Measurements from ENCODE around the gene OXGR1. TPM values are rescaled to one million over a fixed set of nuclear protein-coding genes. Genes with fewer than 3 reads are reported as not detected.
"Not testable (repeated sequence)": the region's sequence is repeated elsewhere in the genome, so short reads cannot be mapped to it uniquely, and the experiment has no call there.

OXGR1 gene
- total RNA-seq, 1 experiment from 2014 or later: 0.24 TPM

GRCh38 chr13:96996886-96997285, 2.6 kb upstream of the OXGR1 start:
- Histone ChIP-seq H3K36me3 (replicated peaks; ENCODE audit: control insufficient read depth, insufficient read depth, low read length) (no peaks in the 10 kb centered on the region), H3K27me3 (ENCODE audit: control insufficient read depth, insufficient read depth, low read length) (peaks cover 81% of the 10 kb centered on the region), H3K4me3 (ENCODE audit: insufficient read depth, low read depth, low read length) (no peak overlapping the region)
- DNase-seq: no peak

DNA sequence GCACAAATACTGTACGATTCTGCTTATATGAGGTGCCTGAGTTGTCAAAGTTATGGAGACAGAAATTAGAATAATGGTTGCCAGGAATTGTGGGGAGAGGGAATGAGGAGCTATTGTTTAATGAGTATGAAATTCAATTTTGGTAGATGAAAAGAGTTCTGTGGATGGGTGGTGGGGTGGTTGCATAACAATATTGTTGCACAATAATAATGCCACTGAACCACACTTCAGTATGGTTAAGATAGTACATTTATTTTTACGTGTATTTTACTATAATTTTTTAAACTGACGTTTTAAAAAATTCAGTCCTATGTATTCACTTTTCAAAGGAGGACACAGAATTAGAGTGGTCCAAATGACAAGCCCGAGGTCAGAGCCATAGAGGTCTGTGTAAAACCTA, 1.8 kb upstream of the OXGR1 start:
- H3K27me3 ChIP-seq (ENCODE audit: control insufficient read depth, insufficient read depth, low read length): peaks cover 75% of the 10 kb centered on the region
- DNase-seq: no peak
- H3K36me3 ChIP-seq (replicated peaks; ENCODE audit: control insufficient read depth, insufficient read depth, low read length): no peaks in the 10 kb centered on the region
- no peak overlapping the region for H3K4me3 ChIP-seq (ENCODE audit: insufficient read depth, low read depth, low read length)

- H3K36me3 ChIP-seq (replicated peaks; ENCODE audit: control insufficient read depth, insufficient read depth, low read length): no peaks in the 10 kb centered on the region
- no peak for DNase-seq
- H3K27me3 ChIP-seq (ENCODE audit: control insufficient read depth, insufficient read depth, low read length): peaks cover 66% of the 10 kb centered on the region
- H3K4me3 ChIP-seq (ENCODE audit: insufficient read depth, low read depth, low read length): peak overlapping the region; percentile 53; the same call in 1 of the 2 replicates
Measured at GRCh38 chr13:96994858-96995243, 575 bp upstream of the OXGR1 start.

DNA sequence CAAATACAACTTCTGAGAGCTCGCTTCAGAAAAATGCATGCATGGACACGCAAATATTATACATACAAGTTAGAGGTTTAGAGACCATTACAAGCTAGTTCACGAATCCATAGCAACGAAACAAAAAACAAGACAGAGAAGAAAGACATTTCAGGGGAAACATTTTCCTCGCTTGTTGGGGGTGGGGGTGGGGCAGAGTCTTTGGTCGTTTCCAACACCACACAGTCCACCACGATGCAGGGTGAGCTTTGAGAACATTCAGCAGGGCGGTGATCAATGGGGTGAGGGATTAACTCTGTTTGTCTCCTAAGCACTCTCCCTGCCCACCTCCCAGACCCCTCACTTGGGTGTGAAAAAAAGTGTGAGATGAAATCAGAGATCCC, 651 bp downstream of the OXGR1 start:
- Histone ChIP-seq H3K4me3 (ENCODE audit: insufficient read depth, low read depth, low read length) (peak overlapping the region; percentile 53), H3K36me3 (replicated peaks; ENCODE audit: control insufficient read depth, insufficient read depth, low read length) (no peaks in the 10 kb centered on the region), H3K27me3 (ENCODE audit: control insufficient read depth, insufficient read depth, low read length) (peaks cover 55% of the 10 kb centered on the region)
- no peak for DNase-seq

GRCh38 chr13:96992633-96993032, 1.6 kb downstream of the OXGR1 start:
- Histone ChIP-seq H3K36me3 (replicated peaks; ENCODE audit: control insufficient read depth, insufficient read depth, low read length) (no peaks in the 10 kb centered on the region), H3K4me3 (ENCODE audit: insufficient read depth, low read depth, low read length) (no peak overlapping the region), H3K27me3 (ENCODE audit: control insufficient read depth, insufficient read depth, low read length) (peaks cover 48% of the 10 kb centered on the region)
- no peak for DNase-seq

DNA sequence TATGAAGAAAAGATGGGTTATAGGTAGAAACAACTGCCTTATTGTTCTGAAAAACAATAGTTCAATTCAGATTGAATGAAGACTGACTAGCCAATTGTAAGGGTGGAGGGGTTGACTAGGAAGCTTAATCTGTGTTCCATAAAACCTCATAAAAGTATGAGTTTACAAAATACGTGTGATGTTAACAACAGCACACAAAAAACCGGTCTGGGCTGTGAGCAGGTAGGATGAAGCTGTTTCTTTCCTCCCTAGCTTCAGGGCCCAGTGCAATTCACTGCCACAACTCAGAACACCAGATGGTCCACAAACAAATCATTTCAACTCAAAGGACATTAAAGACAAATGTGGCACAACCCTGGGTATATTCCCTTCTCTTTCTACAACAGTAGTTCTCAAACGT, 3.2 kb downstream of the OXGR1 start:
- peaks cover 35% of the 10 kb centered on the region for H3K27me3 ChIP-seq (ENCODE audit: control insufficient read depth, insufficient read depth, low read length)

DNA sequence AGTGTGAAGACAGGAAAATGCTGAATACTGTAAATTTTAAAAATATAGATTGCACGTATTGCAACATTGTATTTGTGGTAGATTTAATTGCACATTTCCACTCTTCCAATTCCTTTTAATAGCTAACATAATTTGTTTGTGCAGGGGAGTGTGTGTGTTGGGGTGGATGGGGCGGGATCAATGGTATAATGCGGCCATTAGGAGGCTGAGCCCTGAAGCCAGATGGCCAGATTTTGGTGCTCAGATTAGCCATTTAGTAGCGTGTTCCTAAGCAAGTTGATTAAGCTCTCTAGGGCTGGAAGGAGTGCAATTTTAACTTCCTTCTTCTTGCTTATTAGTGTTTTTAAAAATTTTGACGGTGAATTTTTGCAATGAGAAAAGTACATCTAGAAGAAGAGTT, 5.8 kb downstream of the OXGR1 start:
- DNase-seq: no peak
- peaks cover 10% of the 10 kb centered on the region for H3K27me3 ChIP-seq (ENCODE audit: control insufficient read depth, insufficient read depth, low read length)
- H3K36me3 ChIP-seq (replicated peaks; ENCODE audit: control insufficient read depth, insufficient read depth, low read length): no peaks in the 10 kb centered on the region
- no peak overlapping the region for H3K4me3 ChIP-seq (ENCODE audit: insufficient read depth, low read depth, low read length)

More for the DNA sequence above, 3.2 kb downstream of the OXGR1 start:
- Histone ChIP-seq H3K36me3 (replicated peaks; ENCODE audit: control insufficient read depth, insufficient read depth, low read length) (no peaks in the 10 kb centered on the region), H3K4me3 (ENCODE audit: insufficient read depth, low read depth, low read length) (no peak overlapping the region)
- DNase-seq: no peak

DNA sequence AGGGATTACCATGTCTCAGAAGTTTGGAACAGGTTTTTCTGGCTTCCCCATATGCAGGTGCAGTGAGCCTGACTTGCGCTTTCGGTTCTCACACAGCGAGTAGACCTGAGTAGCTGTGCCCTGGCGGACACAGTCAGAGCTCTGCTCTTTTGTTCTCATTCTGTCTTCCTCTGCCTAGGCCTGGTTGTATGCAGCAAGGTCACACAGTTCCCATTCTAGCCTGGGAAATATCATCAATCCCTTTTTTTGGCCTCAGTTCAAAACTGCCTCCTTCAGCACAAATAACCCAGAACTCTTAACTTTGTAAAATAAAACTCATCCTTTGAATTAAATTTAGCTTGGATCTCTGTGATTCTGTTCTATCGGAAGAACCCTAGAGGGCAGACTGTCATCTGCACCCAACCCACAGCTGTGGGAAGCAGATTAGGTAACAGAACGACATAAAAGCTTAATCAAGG, 10.2 kb downstream of the OXGR1 start:
- DNase-seq: peak; percentile 56
- Histone ChIP-seq H3K36me3 (replicated peaks; ENCODE audit: control insufficient read depth, insufficient read depth, low read length) (no peaks in the 10 kb centered on the region), H3K4me3 (ENCODE audit: insufficient read depth, low read depth, low read length) (no peak overlapping the region), H3K27me3 (ENCODE audit: control insufficient read depth, insufficient read depth, low read length) (no peaks in the 10 kb centered on the region; the same call in 1 of the 2 replicates)

- no peaks in the 10 kb centered on the region for H3K36me3 ChIP-seq (replicated peaks; ENCODE audit: control insufficient read depth, insufficient read depth, low read length)
- no peak overlapping the region for H3K4me3 ChIP-seq (ENCODE audit: insufficient read depth, low read depth, low read length)
- DNase-seq: no peak
- no peaks in the 10 kb centered on the region; the same call in 1 of the 2 replicates for H3K27me3 ChIP-seq (ENCODE audit: control insufficient read depth, insufficient read depth, low read length)
Measured at GRCh38 chr13:96982672-96983071, 11.6 kb downstream of the OXGR1 start.

DNA sequence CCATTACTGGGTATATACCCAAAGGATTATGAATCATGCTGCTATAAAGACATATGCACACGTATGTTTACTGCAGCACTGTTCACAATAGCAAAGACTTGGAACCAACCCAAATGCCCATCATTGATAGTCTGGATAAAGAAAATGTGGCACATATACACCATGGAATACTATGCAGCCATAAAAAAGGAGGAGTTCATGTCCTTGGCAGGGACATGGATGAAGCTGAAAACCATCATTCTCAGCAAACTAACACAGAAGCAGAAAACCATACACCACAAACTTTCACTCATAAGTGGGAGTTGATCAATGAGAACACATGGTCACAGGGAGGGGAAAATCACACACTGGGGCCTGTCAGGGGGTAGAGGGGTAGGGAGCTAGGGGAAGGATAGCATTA, 14.4 kb downstream of the OXGR1 start:
- not testable (repeated sequence) for DNase-seq; H3K27me3 ChIP-seq (ENCODE audit: control insufficient read depth, insufficient read depth, low read length); H3K36me3 ChIP-seq (replicated peaks; ENCODE audit: control insufficient read depth, insufficient read depth, low read length); H3K4me3 ChIP-seq (ENCODE audit: insufficient read depth, low read depth, low read length)

DNA sequence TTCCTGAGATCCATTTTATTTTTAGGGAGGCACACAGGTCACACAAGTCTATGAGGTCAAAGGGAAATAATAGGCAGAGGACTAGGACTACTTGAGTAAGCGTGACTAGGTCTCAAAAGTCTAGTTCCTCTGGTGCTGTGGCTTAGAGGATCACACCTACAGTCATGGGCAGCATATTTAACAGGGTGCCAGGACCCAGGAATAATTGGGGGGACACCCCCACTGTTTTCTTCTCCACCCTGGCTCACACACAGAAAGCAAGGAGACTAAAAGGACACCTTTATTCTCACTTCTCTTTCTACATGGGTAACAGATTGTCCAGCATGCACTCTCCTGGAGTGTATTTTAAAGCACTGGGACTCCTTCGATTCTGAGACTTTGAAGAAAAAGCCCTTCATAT, 26.2 kb downstream of the OXGR1 start:
- no peak for DNase-seq
- Histone ChIP-seq H3K4me3 (ENCODE audit: insufficient read depth, low read depth, low read length) (no peak overlapping the region), H3K27me3 (ENCODE audit: control insufficient read depth, insufficient read depth, low read length) (no peaks in the 10 kb centered on the region), H3K36me3 (replicated peaks; ENCODE audit: control insufficient read depth, insufficient read depth, low read length) (no peaks in the 10 kb centered on the region)

- Histone ChIP-seq H3K27me3 (ENCODE audit: control insufficient read depth, insufficient read depth, low read length) (no peaks in the 10 kb centered on the region), H3K36me3 (replicated peaks; ENCODE audit: control insufficient read depth, insufficient read depth, low read length) (no peaks in the 10 kb centered on the region), H3K4me3 (ENCODE audit: insufficient read depth, low read depth, low read length) (no peak overlapping the region)
- DNase-seq: peak; percentile 36
Measured at GRCh38 chr13:96967248-96967745, 27.0 kb downstream of the OXGR1 start.

DNA sequence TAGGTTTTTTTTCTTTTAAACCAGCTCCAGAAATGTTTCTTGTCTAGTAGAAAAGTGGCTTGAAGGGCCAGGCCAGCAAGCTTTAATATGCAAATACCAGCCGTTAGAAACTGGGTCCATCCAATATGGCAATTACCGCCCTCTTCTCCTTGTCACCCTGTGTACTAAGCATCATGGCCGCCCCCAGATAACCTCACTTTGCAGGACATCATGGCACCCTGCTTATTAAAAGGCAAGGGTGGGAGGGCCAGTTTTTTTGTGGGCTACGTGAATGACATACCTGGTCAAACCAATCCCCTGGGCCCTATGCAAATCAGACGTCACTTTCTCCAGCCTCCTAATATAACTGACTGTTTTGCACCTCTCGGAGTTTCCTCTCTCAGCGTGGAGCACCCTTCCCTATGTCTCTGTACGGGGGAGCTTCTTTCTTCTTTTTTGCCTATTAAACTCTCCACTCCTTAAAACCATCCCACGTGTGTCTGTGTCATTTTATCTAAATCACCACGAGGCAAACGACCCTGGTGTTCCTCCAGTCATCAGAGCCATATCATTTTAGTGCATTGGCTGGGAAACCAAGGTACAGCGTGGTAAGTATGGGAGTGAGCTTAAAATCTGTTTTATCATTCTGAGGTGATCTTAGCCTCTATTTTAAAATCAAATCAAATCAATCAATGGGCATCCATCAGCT, 27.7 kb downstream of the OXGR1 start:
- DNase-seq: no peak
- H3K27me3 ChIP-seq (ENCODE audit: control insufficient read depth, insufficient read depth, low read length): no peaks in the 10 kb centered on the region
- H3K36me3 ChIP-seq (replicated peaks; ENCODE audit: control insufficient read depth, insufficient read depth, low read length): no peaks in the 10 kb centered on the region
- H3K4me3 ChIP-seq (ENCODE audit: insufficient read depth, low read depth, low read length): no peak overlapping the region

DNA sequence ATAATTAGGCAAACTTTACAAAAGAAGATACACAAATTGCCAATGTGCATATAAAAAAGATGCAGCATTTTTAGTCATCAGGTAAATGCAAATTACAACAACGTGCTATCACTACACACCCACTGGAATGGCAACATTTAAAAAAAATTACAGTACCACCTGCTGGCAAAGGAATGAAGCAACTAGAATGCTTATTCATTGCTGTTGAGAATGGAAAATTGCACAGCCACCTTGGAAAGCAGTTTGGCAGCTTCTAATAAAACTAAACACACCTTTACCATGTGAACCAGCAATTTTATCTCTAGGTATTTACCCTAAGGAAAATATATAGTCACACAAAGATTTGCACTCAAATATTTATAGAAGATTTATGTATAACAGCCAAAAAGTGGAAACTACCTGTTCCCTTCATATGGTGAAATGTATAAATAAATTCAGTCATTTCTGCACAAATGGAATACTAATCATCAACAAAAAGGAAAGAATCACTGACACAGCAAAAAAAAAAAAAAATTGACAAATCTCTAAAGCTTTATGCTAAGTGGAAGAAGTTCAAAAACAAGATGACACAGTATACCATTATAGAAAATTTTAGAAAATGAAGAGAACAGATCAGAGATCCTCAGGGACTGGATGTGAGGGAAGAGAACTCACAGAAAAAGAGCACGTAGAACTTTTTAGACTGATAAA, 30.3 kb downstream of the OXGR1 start:
- Histone ChIP-seq H3K27me3 (ENCODE audit: control insufficient read depth, insufficient read depth, low read length) (no peaks in the 10 kb centered on the region), H3K36me3 (replicated peaks; ENCODE audit: control insufficient read depth, insufficient read depth, low read length) (no peaks in the 10 kb centered on the region), H3K4me3 (ENCODE audit: insufficient read depth, low read depth, low read length) (no peak overlapping the region)
- DNase-seq: no peak

GRCh38 chr13:96960379-96960778, 33.9 kb downstream of the OXGR1 start:
- no peak overlapping the region for H3K4me3 ChIP-seq (ENCODE audit: insufficient read depth, low read depth, low read length)
- no peaks in the 10 kb centered on the region for H3K27me3 ChIP-seq (ENCODE audit: control insufficient read depth, insufficient read depth, low read length)
- H3K36me3 ChIP-seq (replicated peaks; ENCODE audit: control insufficient read depth, insufficient read depth, low read length): no peaks in the 10 kb centered on the region
- no peak for DNase-seq
